ENCODE measurements around the gene CA12.
"Not testable (repeated sequence)": the region's sequence is repeated elsewhere in the genome, so short reads cannot be mapped to it uniquely, and the experiment has no call there.

The CA12 gene

GRCh38 chr15:63339836-63340235, 41.8 kb downstream of the CA12 start:
- FAIRE-seq: no peak
- DNase-seq (ENCODE audit: insufficient read length, low spot score): no peak

GRCh38 chr15:63339006-63339766, 42.5 kb downstream of the CA12 start:
- FAIRE-seq: no peak
- no peak for DNase-seq (ENCODE audit: insufficient read length, low spot score)

- FAIRE-seq (no peak), DNase-seq (ENCODE audit: insufficient read length, low spot score) (no peak)
Measured at GRCh38 chr15:63338170-63338569, 43.5 kb downstream of the CA12 start.

GRCh38 chr15:63337046-63337445, 44.6 kb downstream of the CA12 start:
- no peak for FAIRE-seq
- DNase-seq (ENCODE audit: insufficient read length, low spot score): no peak

- FAIRE-seq: no peak
Measured at GRCh38 chr15:63335543-63336240, 46.0 kb downstream of the CA12 start.

GRCh38 chr15:63334821-63335220, 46.8 kb downstream of the CA12 start:
- DNase-seq (ENCODE audit: insufficient read length, low spot score) (no peak), FAIRE-seq (no peak)

More at GRCh38 chr15:63335543-63336240, 46.0 kb downstream of the CA12 start:
- DNase-seq (ENCODE audit: insufficient read length, low spot score): no peak

- FAIRE-seq (no peak), DNase-seq (ENCODE audit: insufficient read length, low spot score) (no peak)
Measured at GRCh38 chr15:63332367-63333124, 49.1 kb downstream of the CA12 start.

- no peak for DNase-seq (ENCODE audit: insufficient read length, low spot score)
- no peak for FAIRE-seq
Measured at GRCh38 chr15:63331456-63331855, 50.2 kb downstream of the CA12 start.

- FAIRE-seq: no peak
- DNase-seq (ENCODE audit: insufficient read length, low spot score): no peak
Measured at GRCh38 chr15:63330926-63331325, 50.7 kb downstream of the CA12 start.

GRCh38 chr15:63329567-63330350, 51.9 kb downstream of the CA12 start:
- DNase-seq (ENCODE audit: insufficient read length, low spot score): no peak
- no peak for FAIRE-seq

- no peak for FAIRE-seq
Measured at GRCh38 chr15:63327648-63328421, 53.8 kb downstream of the CA12 start.

GRCh38 chr15:63324770-63325169, 56.9 kb downstream of the CA12 start:
- DNase-seq (ENCODE audit: insufficient read length, low spot score): no peak
- no peak for FAIRE-seq

More at GRCh38 chr15:63327648-63328421, 53.8 kb downstream of the CA12 start:
- no peak for DNase-seq (ENCODE audit: insufficient read length, low spot score)

- DNase-seq (ENCODE audit: insufficient read length, low spot score) (no peak), FAIRE-seq (no peak)
Measured at GRCh38 chr15:63323798-63324563, 57.7 kb downstream of the CA12 start.

GRCh38 chr15:63322541-63322940, 59.1 kb downstream of the CA12 start:
- FAIRE-seq (no peak), DNase-seq (ENCODE audit: insufficient read length, low spot score) (no peak)

- FAIRE-seq (no peak), DNase-seq (ENCODE audit: insufficient read length, low spot score) (no peak)
Measured at GRCh38 chr15:63321462-63321861, 60.2 kb downstream of the CA12 start.

- FAIRE-seq: not testable (repeated sequence)
Measured at GRCh38 chr15:63320981-63321380, 60.7 kb downstream of the CA12 start.

GRCh38 chr15:63320446-63320845, 61.2 kb downstream of the CA12 start:
- not testable (repeated sequence) for FAIRE-seq; DNase-seq (ENCODE audit: insufficient read length, low spot score)

More at GRCh38 chr15:63320981-63321380, 60.7 kb downstream of the CA12 start:
- DNase-seq (ENCODE audit: insufficient read length, low spot score): not testable (repeated sequence)

GRCh38 chr15:63319065-63319464, 62.6 kb downstream of the CA12 start:
- no peak for DNase-seq (ENCODE audit: insufficient read length, low spot score)
- no peak for FAIRE-seq

- FAIRE-seq (no peak), DNase-seq (ENCODE audit: insufficient read length, low spot score) (no peak)
Measured at GRCh38 chr15:63318344-63318743, 63.3 kb downstream of the CA12 start.

All from GM19239 (cell line).